GM23338 (cell line): ENCODE measurements around the gene GSTM1. TPM values are rescaled to one million over a fixed set of nuclear protein-coding genes. Genes with fewer than 3 reads are reported as not detected.

ENCODE experiments used
- ATAC-seq: fragments of 200-7000 bp; cut with Tn5 transposase; 3 replicates; pipeline ENCODE4 v1.9.1; 2020
- DNase-seq: peaks from one replicate; pipeline ENCODE4 v3.0.0-alpha.2; 2015; ENCODE audit warnings: low spot score
- H2AFZ ChIP-seq: fragments of 200-600 bp; sonication (generic); 2 replicates; pipeline ENCODE4 v1.8.0; 2016; ENCODE audit warnings: antibody characterized with exemption, mild to moderate bottlenecking, moderate library complexity
- H3F3A ChIP-seq: fragments of 200-600 bp; sonication (generic); replicated peaks from 2 replicates; pipeline ENCODE4 v1.8.0; 2017; ENCODE audit warnings: antibody characterized with exemption, mixed run types, low read depth
- H3K27ac ChIP-seq: fragments of 200-600 bp; sonication (generic); 2 replicates; pipeline ENCODE4 v1.6.1; 2016; ENCODE audit warnings: low read depth
- H3K27me3 ChIP-seq: fragments of 200-600 bp; sonication (generic); 2 replicates; pipeline ENCODE4 v1.8.0; 2016; ENCODE audit warnings: mild to moderate bottlenecking, mixed run types, moderate library complexity; ENCODE audit not compliant: insufficient read depth
- H3K36me3 ChIP-seq: fragments of 200-600 bp; sonication (generic); 2 replicates; pipeline ENCODE4 v1.8.0; 2016; ENCODE audit warnings: mild to moderate bottlenecking; ENCODE audit not compliant: insufficient read depth
- H3K4me1 ChIP-seq: fragments of 200-600 bp; sonication (generic); 2 replicates; pipeline ENCODE4 v1.8.0; 2016; ENCODE audit warnings: mild to moderate bottlenecking, moderate library complexity; ENCODE audit not compliant: insufficient read depth
- H3K4me2 ChIP-seq: fragments of 200-600 bp; sonication (generic); 2 replicates; pipeline ENCODE4 v1.7.1; 2017; ENCODE audit warnings: mixed run types
- H3K4me3 ChIP-seq: fragments of 200-600 bp; sonication (generic); 2 replicates; pipeline ENCODE4 v1.6.1; 2016; ENCODE audit warnings: mixed run types
- H3K79me2 ChIP-seq: fragments of 200-600 bp; sonication (generic); replicated peaks from 2 replicates; pipeline ENCODE4 v1.8.0; 2017; ENCODE audit warnings: mild to moderate bottlenecking; ENCODE audit not compliant: insufficient read depth
- H3K9me2 ChIP-seq: fragments of 200-600 bp; sonication (generic); 2 replicates; pipeline ENCODE4 v1.8.0; 2017; ENCODE audit not compliant: insufficient read depth
- H4K20me1 ChIP-seq: fragments of 200-600 bp; sonication (generic); replicated peaks from 2 replicates; pipeline ENCODE4 v1.8.0; 2017; ENCODE audit warnings: mild to moderate bottlenecking; ENCODE audit not compliant: insufficient read depth
- H3K27ac Mint-ChIP-seq: 2 replicates; pipeline ENCODE4 v1.8.0; 2020; ENCODE audit warnings: inconsistent platforms, mild to moderate bottlenecking, moderate library complexity, mixed read lengths
- H3K27me3 Mint-ChIP-seq: 3 replicates; pipeline ENCODE4 v1.8.0; 2022; ENCODE audit warnings: low read depth, mild to moderate bottlenecking, moderate library complexity, mixed read lengths, inconsistent platforms; ENCODE audit not compliant: insufficient read depth, poor library complexity
- H3K36me3 Mint-ChIP-seq: 3 replicates; pipeline ENCODE4 v1.8.0; 2021; ENCODE audit warnings: low read depth, mild to moderate bottlenecking, inconsistent platforms, moderate library complexity, mixed read lengths
- H3K4me1 Mint-ChIP-seq: 3 replicates; pipeline ENCODE4 v1.8.0; 2020; ENCODE audit warnings: mild to moderate bottlenecking, inconsistent platforms, mixed read lengths
- H3K4me3 Mint-ChIP-seq: 3 replicates; pipeline ENCODE4 v1.8.0; 2021; ENCODE audit warnings: moderate library complexity, mild to moderate bottlenecking, inconsistent platforms, mixed read lengths
- H3K9me3 Mint-ChIP-seq: 3 replicates; pipeline ENCODE4 v1.8.0; 2020; ENCODE audit warnings: moderate library complexity, mild to moderate bottlenecking, inconsistent platforms, mixed read lengths
- EZH2 ChIP-seq: fragments of 200-600 bp; sonication (generic); IDR thresholded peaks from one replicate; pipeline ENCODE4 v1.8.0; 2017; ENCODE audit warnings: antibody characterized with exemption, mild to moderate bottlenecking, low read depth; ENCODE audit not compliant: unreplicated experiment
- NANOG ChIP-seq: IDR thresholded peaks from 2 replicates; pipeline ENCODE4 v1.6.1; 2016; ENCODE audit warnings: antibody characterized with exemption, borderline replicate concordance
- STAT1 ChIP-seq: IDR thresholded peaks from one replicate; pipeline ENCODE4 v1.6.1; 2016; ENCODE audit warnings: antibody characterized with exemption; ENCODE audit not compliant: unreplicated experiment
- ZNF462 ChIP-seq: fragments of 250-450 bp; sonication (Bioruptor Pico); IDR thresholded peaks from 2 replicates; pipeline ENCODE4 v1.5.0; 2020; ENCODE audit warnings: mild to moderate bottlenecking, moderate library complexity
- long read RNA-seq: library from polyadenylated mRNA; unstranded; transcript quantifications from one replicate; pipeline ENCODE4 v2.0.0, GENCODE V29; 2020; ENCODE audit not compliant: unreplicated experiment
- polyA plus RNA-seq: library from polyadenylated mRNA; unstranded; fragments of >200 nt; fragmentation: Nextera tagmentation; extraction: Ambion mirVana; gene quantifications from 2 replicates; pipeline ENCODE4 v1.2.1, GENCODE V29; 2016
- total RNA-seq: library from RNA; depleted of rRNA; stranded (reverse); fragments of >200 nt; shearing (Covaris generic); gene quantifications from 2 replicates; pipeline ENCODE4 v1.2.3, GENCODE V29; 2014; rRNA removed
- TF ChIP-seq, protein P1 (sequence below): IDR thresholded peaks from one replicate; pipeline ENCODE4 v1.6.1; 2018; ENCODE audit warnings: antibody characterized with exemption; ENCODE audit not compliant: unreplicated experiment

Gene GSTM1
- total RNA-seq (not detected in 2 replicates), polyA plus RNA-seq (not detected in 2 replicates)
- long read RNA-seq: 0 reads

- Histone ChIP-seq H3K4me1 (no peaks in the 10 kb centered on the region), H3F3A (no peaks in the 10 kb centered on the region), H3K79me2 (no peaks in the 10 kb centered on the region), H3K27me3 (no peaks in the 10 kb centered on the region), H3K9me2 (no peaks in the 10 kb centered on the region), H2AFZ (no peak within 1 kb of the TSS), H4K20me1 (no peaks in the 10 kb centered on the region), H3K4me3 (no peak within 1 kb of the TSS), H3K4me2 (no peak within 1 kb of the TSS), H3K27ac (no peak within 1 kb of the TSS), H3K36me3 (no peaks in the 10 kb centered on the region)
- Mint-ChIP-seq H3K9me3 (no peaks in the 10 kb centered on the region), H3K36me3 (no peaks in the 10 kb centered on the region), H3K4me3 (no peak within 1 kb of the TSS), H3K27ac (no peak within 1 kb of the TSS), H3K4me1 (no peaks in the 10 kb centered on the region), H3K27me3 (no peaks in the 10 kb centered on the region)
- TF ChIP-seq, protein P1, sequence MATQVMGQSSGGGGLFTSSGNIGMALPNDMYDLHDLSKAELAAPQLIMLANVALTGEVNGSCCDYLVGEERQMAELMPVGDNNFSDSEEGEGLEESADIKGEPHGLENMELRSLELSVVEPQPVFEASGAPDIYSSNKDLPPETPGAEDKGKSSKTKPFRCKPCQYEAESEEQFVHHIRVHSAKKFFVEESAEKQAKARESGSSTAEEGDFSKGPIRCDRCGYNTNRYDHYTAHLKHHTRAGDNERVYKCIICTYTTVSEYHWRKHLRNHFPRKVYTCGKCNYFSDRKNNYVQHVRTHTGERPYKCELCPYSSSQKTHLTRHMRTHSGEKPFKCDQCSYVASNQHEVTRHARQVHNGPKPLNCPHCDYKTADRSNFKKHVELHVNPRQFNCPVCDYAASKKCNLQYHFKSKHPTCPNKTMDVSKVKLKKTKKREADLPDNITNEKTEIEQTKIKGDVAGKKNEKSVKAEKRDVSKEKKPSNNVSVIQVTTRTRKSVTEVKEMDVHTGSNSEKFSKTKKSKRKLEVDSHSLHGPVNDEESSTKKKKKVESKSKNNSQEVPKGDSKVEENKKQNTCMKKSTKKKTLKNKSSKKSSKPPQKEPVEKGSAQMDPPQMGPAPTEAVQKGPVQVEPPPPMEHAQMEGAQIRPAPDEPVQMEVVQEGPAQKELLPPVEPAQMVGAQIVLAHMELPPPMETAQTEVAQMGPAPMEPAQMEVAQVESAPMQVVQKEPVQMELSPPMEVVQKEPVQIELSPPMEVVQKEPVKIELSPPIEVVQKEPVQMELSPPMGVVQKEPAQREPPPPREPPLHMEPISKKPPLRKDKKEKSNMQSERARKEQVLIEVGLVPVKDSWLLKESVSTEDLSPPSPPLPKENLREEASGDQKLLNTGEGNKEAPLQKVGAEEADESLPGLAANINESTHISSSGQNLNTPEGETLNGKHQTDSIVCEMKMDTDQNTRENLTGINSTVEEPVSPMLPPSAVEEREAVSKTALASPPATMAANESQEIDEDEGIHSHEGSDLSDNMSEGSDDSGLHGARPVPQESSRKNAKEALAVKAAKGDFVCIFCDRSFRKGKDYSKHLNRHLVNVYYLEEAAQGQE: no peak
- no peak for TF ChIP-seq NANOG
- TF ChIP-seq ZNF462 (CRISPR knock-in tag): no peak
- no peak for TF ChIP-seq STAT1
- TF ChIP-seq EZH2: no peak
- no peak for ATAC-seq
- DNase-seq: no peak
Measured at GRCh38 chr1:109687641-109688499, at the start of gene GSTM1. TSS of gene GSTM1 (plus strand) at chr1:109687817. CDS start at chr1:109687874, 57 bp downstream.
